CD4-positive, alpha-beta T cell treated with Interleukin-6 for 4 hours (primary cell): ENCODE results near the gene GNB3.

Experiments
- DNase-seq: peaks from one replicate; pipeline ENCODE4 v3.0.0-alpha.2; 2020; ENCODE audit warnings: mixed read lengths

GNB3 gene

DNA sequence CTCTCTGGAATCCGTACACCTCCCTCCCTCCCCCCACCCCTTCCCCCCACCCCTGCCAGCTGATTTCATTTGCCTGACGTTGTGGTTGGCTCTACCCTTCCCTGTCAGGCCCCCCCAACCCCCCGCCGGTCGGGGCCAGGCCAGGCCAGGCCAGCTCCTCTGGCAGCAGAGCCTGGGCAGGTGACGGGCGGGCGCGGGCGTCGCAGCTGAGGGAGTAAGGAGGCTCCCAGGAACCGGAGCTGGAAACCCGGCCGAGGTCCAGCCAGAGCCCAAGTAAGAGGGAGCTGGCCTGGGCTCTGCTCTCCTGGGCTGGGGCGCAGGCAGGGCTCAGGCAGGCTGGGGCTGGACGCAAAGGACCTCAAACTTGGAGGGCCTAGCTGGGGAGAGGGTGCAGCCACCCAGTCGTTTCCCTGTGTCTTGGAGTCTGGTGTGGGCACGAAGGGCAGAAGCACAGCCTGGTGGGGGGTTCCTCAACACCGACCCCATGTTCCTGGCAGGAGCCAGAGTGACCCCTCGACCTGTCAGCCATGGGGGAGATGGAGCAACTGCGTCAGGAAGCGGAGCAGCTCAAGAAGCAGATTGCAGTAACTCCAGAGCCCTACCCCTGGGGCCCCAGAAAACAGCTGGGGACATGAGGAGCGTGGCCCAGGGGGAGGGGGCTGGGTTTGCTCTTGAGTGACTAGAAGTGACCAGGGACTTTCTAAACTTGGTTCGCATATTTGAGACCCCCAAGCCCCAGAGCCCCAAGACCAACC lies at the start of gene GNB3:
GNB3 (plus strand) TSS at position 165 of the 755 bp plus-strand sequence; CDS start at position 528, 363 bp downstream.
- no peak for DNase-seq

GRCh38 chr12:6791931-6792520 lies 48.7 kb upstream of the GNB3 start:
- peak; percentile 39 for DNase-seq

DNA sequence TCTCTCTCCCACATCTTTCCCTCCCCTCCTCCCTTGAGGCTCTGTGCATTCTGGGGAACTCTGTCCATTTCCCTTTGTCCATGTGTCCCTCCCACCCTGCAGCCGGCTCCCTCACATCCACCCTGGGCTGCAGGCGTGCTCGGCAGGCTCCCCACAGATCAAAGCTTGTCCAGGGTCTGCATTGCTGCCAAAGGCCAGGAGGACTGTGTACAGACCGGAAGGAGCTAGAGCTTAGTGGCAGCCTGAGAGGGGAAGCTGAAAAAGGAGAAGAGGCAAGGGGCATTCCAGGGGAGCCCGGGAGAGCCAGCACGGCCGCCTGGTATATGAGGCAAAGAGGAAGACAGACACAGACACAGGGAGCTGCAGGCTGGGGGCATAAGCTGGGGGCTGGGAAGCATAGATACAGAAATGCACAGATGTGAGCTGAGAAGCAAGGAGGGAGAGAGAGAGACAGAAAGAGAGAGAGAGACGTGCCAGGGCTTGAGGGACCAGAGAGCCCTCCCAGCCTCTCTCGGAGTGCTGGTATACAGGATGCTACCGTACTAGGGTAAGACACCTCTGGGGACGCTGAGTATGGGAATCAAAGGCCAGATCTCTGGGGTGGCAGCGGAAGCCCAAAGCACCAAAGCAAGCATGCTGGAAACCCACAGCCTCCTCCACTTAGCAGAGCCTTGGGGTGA lies 48.1 kb upstream of the GNB3 start:
- DNase-seq, result peak; percentile 75

- DNase-seq, result no peak
Observed at GRCh38 chr12:6795088-6795487, 45.6 kb upstream of the GNB3 start.

DNA sequence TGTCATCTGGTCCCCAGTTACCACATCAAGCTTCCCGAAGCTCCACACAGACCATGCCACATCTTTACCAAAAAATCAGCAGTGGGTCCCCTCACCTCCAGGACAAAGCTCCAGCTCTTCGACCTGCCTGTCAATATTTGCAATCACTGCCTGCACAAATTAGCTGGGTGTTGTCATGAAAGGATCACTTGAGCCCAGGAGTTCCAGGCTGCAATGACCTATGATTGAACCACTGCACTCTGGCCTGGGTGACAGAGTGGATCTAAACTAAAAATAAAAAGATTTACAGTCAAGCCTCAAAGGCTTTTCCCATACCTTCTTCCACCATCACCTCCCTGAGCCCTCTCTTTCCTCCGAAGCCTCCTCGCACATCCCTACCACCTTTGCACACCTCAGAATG lies 44.1 kb upstream of the GNB3 start:
- no peak for DNase-seq

GRCh38 chr12:6799147-6799546 lies 41.6 kb upstream of the GNB3 start:
- DNase-seq, result no peak

DNA sequence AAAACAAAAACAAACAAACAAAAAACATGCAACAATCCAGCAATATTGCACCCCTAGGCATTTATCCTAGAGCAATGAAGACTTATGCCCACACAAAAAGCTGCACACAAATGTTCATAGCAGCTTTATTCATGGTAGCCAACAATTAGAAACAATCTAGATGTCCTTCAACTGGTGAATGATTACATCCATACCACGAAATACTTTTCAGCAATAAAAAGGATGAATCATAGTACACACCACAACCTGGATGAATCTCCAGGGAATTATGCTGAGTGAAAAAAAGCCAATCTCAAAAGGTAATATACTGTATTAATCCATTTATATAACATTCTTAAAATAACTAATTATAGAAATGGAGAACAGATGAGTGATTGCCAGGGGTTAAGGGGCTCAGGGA lies 33.6 kb upstream of the GNB3 start:
- no peak for DNase-seq

- DNase-seq, result no peak
Observed at GRCh38 chr12:6809056-6809455, 31.7 kb upstream of the GNB3 start.

DNA sequence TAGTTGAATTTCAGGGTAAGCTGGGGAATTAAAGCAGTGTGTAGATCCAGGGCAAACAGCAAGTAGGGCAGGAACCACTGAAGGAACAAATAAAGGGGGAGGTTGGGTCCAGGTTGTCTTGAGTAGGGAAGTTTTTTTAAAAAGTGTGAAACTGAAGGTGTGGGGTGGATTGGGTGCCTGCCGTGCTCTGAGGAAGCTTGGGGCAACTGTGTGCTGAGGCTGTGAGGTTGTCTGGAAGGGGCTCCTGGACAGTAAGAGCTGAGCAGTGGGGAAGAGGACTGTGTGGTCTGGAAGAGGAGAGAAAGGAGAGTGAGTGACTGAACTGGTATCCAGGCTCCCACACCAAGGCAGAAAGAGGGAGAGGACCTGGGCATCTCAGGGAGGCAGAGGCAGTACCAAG lies 30.0 kb upstream of the GNB3 start:
- DNase-seq, result no peak

DNA sequence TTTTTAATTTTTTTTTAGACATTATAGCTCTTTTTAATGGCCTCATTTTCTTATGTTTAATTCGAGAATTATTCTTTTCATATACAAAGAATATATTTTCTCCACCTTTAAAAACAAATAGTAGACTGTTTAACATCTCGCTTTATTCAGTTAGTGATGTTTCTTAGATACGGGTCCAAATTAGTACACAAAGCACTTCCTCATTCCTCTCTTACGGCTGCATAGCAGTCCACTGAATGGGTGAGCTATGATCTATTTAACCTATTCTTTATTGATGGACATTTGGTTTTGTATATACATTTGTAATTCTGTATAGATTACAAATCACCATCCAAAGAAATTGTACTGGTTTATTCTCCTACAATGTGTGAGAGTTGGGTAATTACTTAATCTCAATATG lies 27.4 kb upstream of the GNB3 start:
- no peak for DNase-seq

DNA sequence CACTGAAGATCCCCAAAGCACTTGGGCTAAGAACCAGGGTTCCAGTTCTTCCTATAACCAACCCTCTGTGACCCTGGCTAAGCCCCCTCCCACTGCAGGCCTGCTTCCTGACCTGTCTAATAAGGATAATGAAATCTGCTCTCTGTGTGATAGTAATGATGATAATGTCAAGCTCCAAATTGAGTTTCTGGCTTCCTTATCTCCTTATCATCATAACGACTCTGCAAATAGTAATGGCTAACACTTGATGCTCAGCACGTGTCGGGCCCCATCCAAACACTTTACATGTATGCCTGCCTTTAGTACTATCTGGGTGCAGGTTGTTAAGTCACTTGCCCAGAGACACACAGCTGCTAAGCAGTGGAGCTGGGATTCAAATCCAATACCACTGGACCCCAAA lies 24.1 kb upstream of the GNB3 start:
- DNase-seq, result no peak

GRCh38 chr12:6817098-6817497 lies 23.6 kb upstream of the GNB3 start:
- DNase-seq, result no peak

GRCh38 chr12:6817662-6818157 lies 23.0 kb upstream of the GNB3 start:
- no peak for DNase-seq

- no peak for DNase-seq
Observed at GRCh38 chr12:6818222-6818621, 22.5 kb upstream of the GNB3 start.

DNA sequence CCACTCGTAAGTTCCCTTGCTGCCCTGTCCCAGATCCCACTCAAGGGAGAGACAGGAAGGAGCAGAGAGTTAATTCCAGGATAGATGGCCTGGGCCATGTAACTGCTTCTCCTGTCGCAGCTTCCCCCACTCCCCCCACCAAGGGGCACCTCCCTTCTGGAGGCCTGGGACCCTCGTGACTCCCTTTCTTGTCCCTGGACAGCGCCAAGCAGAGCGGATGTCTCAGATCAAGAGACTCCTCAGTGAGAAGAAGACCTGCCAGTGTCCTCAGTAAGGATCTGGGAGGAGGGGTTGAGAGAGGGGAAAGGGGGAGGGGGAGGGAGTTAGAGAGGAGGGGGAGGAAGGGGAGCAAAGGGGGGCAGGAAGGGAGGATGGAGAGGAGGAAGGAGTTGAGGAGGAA lies 22.1 kb upstream of the GNB3 start:
- DNase-seq, result no peak

- no peak for DNase-seq
Observed at GRCh38 chr12:6819106-6820030, 21.4 kb upstream of the GNB3 start.

DNA sequence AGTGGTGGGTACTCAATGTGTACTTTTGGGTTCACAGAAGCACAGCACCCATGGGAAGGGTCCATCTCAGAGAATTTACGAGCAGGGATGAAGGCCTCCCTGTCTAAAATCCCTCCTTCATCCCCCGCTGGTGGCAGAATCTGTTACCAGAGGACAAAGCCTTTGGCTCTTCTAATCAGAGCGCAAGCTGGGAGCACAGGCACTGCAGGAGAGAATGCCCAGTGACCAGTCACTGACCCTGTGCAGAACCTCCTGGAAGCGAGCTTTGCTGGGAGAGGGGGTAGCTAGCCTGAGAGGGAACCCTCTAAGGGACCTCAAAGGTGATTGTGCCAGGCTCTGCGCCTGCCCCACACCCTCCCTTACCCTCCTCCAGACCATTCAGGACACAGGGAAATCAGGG lies 20.6 kb upstream of the GNB3 start:
- no peak for DNase-seq

- peak; percentile 19 for DNase-seq
Observed at GRCh38 chr12:6821591-6822425, 18.9 kb upstream of the GNB3 start, which contains the start of gene GPR162. Gene GPR162 (plus strand): TSS chr12:6821821. CDS start chr12:6823899, 2,078 bp downstream.

GRCh38 chr12:6822426-6823135 lies 18.1 kb upstream of the GNB3 start:
- DNase-seq, result no peak

- DNase-seq, result no peak
Observed at GRCh38 chr12:6823182-6824084, 17.3 kb upstream of the GNB3 start.
